ENCODE measurements around the gene ZBTB7A.

- TF ChIP-seq POLR2AphosphoS5 (IDR thresholded peaks at IDR 0.05): no peak
- no peak for TF ChIP-seq CTCF (IDR thresholded peaks at IDR 0.05)
- TF ChIP-seq EP300 (IDR thresholded peaks at IDR 0.05): no peak
These were observed 29.3 kb downstream of the ZBTB7A start for GRCh38 chr19:4037301-4037949.
